Keratinocyte (primary cell): Measurements from ENCODE around the gene EPAS1. TPM values are rescaled to one million over a fixed set of nuclear protein-coding genes. Genes with fewer than 3 reads are reported as not detected.

ENCODE experiments used
- DNase-seq: peaks from one replicate; pipeline ENCODE4 v3.0.0-alpha.2; 2011; ENCODE audit warnings: low read depth, missing footprints, low spot score
- FAIRE-seq: peaks from 2 replicates; lab custom pipeline; 2011; peaks lifted over from hg19 to GRCh38; lab: Jason Lieb, UNC
- H2AFZ ChIP-seq: 2 replicates; pipeline ENCODE4 v1.6.0; 2012; ENCODE audit warnings: low read length, control low read depth, inconsistent platforms; ENCODE audit not compliant: control insufficient read depth
- H3K27ac ChIP-seq: 2 replicates; pipeline ENCODE4 v1.5.1; 2011; ENCODE audit warnings: low read length; ENCODE audit not compliant: control insufficient read depth, insufficient read depth
- H3K27me3 ChIP-seq: 3 replicates; pipeline ENCODE4 v1.6.0; 2011; ENCODE audit warnings: low read length; ENCODE audit not compliant: control insufficient read depth, insufficient read depth; ENCODE audit errors: extremely low read depth
- H3K36me3 ChIP-seq, 2 experiments: 2 replicates in 1 of 2; 3 replicates in 1 of 2; pipeline ENCODE4 v1.5.1; 2011; ENCODE audit warnings: low read length in 2 of 2, mild to moderate bottlenecking in 1 of 2; ENCODE audit not compliant: control insufficient read depth in 2 of 2, insufficient read depth in 2 of 2; ENCODE audit errors: extremely low read depth in 1 of 2
- H3K4me1 ChIP-seq: 3 replicates; pipeline ENCODE4 v1.5.1; 2011; ENCODE audit warnings: low read length; ENCODE audit not compliant: control insufficient read depth, insufficient read depth; ENCODE audit errors: extremely low read depth
- H3K4me2 ChIP-seq: 3 replicates; pipeline ENCODE4 v1.6.0; 2011; ENCODE audit warnings: low read depth, low read length; ENCODE audit not compliant: control insufficient read depth, insufficient read depth; ENCODE audit errors: extremely low read depth
- H3K4me3 ChIP-seq, 3 experiments: fragments of 200-600 bp in 1 of 3; sonication (generic) in 1 of 3; 2 replicates in 2 of 3; 3 replicates in 1 of 3; pipeline ENCODE4 v1.5.1; 2011 to 2016; ENCODE audit warnings: low read length in 3 of 3, mild to moderate bottlenecking in 3 of 3, control low read depth in 2 of 3, inconsistent platforms in 1 of 3, low read depth in 1 of 3, mixed read lengths in 1 of 3, mixed run types in 1 of 3, moderate library complexity in 1 of 3; ENCODE audit not compliant: control insufficient read depth in 2 of 3, insufficient read depth in 2 of 3; ENCODE audit errors: extremely low read depth in 1 of 3
- H3K79me2 ChIP-seq: 2 replicates; pipeline ENCODE4 v1.6.0; 2012; ENCODE audit warnings: low read length; ENCODE audit not compliant: control insufficient read depth, insufficient read depth
- H3K9ac ChIP-seq: 3 replicates; pipeline ENCODE4 v1.6.0; 2011; ENCODE audit warnings: low read length; ENCODE audit not compliant: control insufficient read depth, insufficient read depth; ENCODE audit errors: extremely low read depth
- H3K9me1 ChIP-seq: 3 replicates; pipeline ENCODE4 v1.6.0; 2011; ENCODE audit warnings: low read length; ENCODE audit not compliant: control insufficient read depth, insufficient read depth; ENCODE audit errors: extremely low read depth
- H3K9me3 ChIP-seq: 2 replicates; pipeline ENCODE4 v1.5.1; 2012; ENCODE audit warnings: low read depth, low read length; ENCODE audit not compliant: control insufficient read depth
- H4K20me1 ChIP-seq: 3 replicates; pipeline ENCODE4 v1.6.0; 2011; ENCODE audit warnings: low read length; ENCODE audit not compliant: control insufficient read depth, insufficient read depth; ENCODE audit errors: extremely low read depth
- CTCF ChIP-seq, 3 experiments: IDR thresholded peaks in 1 of 3; conservative IDR thresholded peaks in 1 of 3; optimal IDR thresholded peaks in 1 of 3; 2 replicates in 2 of 3; 3 replicates in 1 of 3; pipeline versions ENCODE3 to v1.5.1; 2011; ENCODE audit warnings: low read length in 3 of 3, mild to moderate bottlenecking in 3 of 3, moderate library complexity in 2 of 3, control low read depth in 1 of 3, inconsistent platforms in 1 of 3; ENCODE audit not compliant: insufficient read depth in 2 of 3; ENCODE audit errors: extremely low read depth in 1 of 3
- EZH2 ChIP-seq: IDR thresholded peaks from one replicate; pipeline ENCODE4 v1.6.1; 2012; ENCODE audit warnings: inconsistent platforms, mild to moderate bottlenecking, low read length, moderate library complexity
- dilution Hi-C: fragments of 300-500 bp; cut with MboI; formaldehyde crosslinking; loops from one replicate; pipeline ENCODE4 v1.7.0; 2020; ENCODE audit warnings: low sequenced_read_pairs; ENCODE audit not compliant: extremely low pct_ligation_motif_present
- polyA plus RNA-seq, 5 experiments: library from polyadenylated mRNA; depleted of rRNA in 3 of 5; stranded (reverse) in 3 of 5; stranded (forward) in 1 of 5; unstranded in 1 of 5; fragments of >200 nt; gene quantifications; 1 replicate in 1 of 5; 2 replicates in 3 of 5; 3 replicates in 1 of 5; pipeline versions ENCODE4 v1.2.1 to v1.2.3, GENCODE V29; 2011 to 2012; ENCODE audit warnings: missing spikeins in 2 of 5, low read depth in 1 of 5, low replicate concordance in 1 of 5

EPAS1 gene
- polyA plus RNA-seq, 1 donor (not counting 4 experiments of a cell fraction or from before 2014, with no cell fraction given), result 96.7 TPM

GRCh38 chr2:46350029-46350689 is 53.0 kb downstream of the EPAS1 start:
- Histone ChIP-seq H3K4me1 (no peaks in the 10 kb centered on the region), H3K4me3 (no peak overlapping the region), H3K9me3 (no peaks in the 10 kb centered on the region), H4K20me1 (no peaks in the 10 kb centered on the region), H3K27ac (no peak overlapping the region), H3K79me2 (peaks cover 4% of the 10 kb centered on the region), H3K36me3 (peaks cover 37 to 47% of the 10 kb centered on the region in 2 experiments), H3K27me3 (no peaks in the 10 kb centered on the region), H3K9ac (no peak overlapping the region), H2AFZ (no peak overlapping the region), H3K9me1 (no peaks in the 10 kb centered on the region), H3K4me2 (no peak overlapping the region)
- TF ChIP-seq CTCF (optimal IDR thresholded peaks at IDR 0.05 in 1 of 3, IDR thresholded peaks at IDR 0.05 in 1 of 3, conservative IDR thresholded peaks at IDR 0.05 in 1 of 3; ENCODE audit: extremely low read depth in 1 of 3, insufficient read depth in 2 of 3, low read length in 3 of 3), result no peak
- TF ChIP-seq EZH2, result no peak
- dilution Hi-C loops, result no loop called here
- no peak for DNase-seq
- no peak for FAIRE-seq

- Histone ChIP-seq H2AFZ (no peak overlapping the region), H3K9ac (no peak overlapping the region), H3K4me2 (no peak overlapping the region), H3K79me2 (no peaks in the 10 kb centered on the region), H3K9me1 (no peaks in the 10 kb centered on the region), H4K20me1 (no peaks in the 10 kb centered on the region), H3K27me3 (no peaks in the 10 kb centered on the region), H3K4me3 (no peak overlapping the region), H3K36me3 (peaks cover 42 to 52% of the 10 kb centered on the region in 2 experiments), H3K27ac (no peak overlapping the region), H3K9me3 (no peaks in the 10 kb centered on the region), H3K4me1 (no peaks in the 10 kb centered on the region)
- DNase-seq, result no peak
- FAIRE-seq, result no peak
- dilution Hi-C loops, result no loop called here
- no peak for TF ChIP-seq CTCF (optimal IDR thresholded peaks at IDR 0.05 in 1 of 3, IDR thresholded peaks at IDR 0.05 in 1 of 3, conservative IDR thresholded peaks at IDR 0.05 in 1 of 3; ENCODE audit: extremely low read depth in 1 of 3, insufficient read depth in 2 of 3, low read length in 3 of 3)
- no peak for TF ChIP-seq EZH2
Measured at GRCh38 chr2:46351098-46351749, 54.0 kb downstream of the EPAS1 start.
